Nephron progenitor cell (in vitro differentiated cells): Measurements from ENCODE around the gene CENPU.
"Not testable (repeated sequence)": the region's sequence is repeated elsewhere in the genome, so short reads cannot be mapped to it uniquely, and the experiment has no call there.

Experiments used
- DNase-seq: peaks from one replicate; pipeline ENCODE4 v3.0.0; 2021
- H3K27ac Mint-ChIP-seq: 2 replicates; pipeline ENCODE4 v1.8.0; 2021; ENCODE audit warnings: mild to moderate bottlenecking, moderate library complexity, mixed read lengths
- H3K27me3 Mint-ChIP-seq: 2 replicates; pipeline ENCODE4 v1.8.0; 2021; ENCODE audit warnings: mild to moderate bottlenecking, low read depth, mixed read lengths; ENCODE audit not compliant: poor library complexity
- H3K36me3 Mint-ChIP-seq: 2 replicates; pipeline ENCODE4 v1.8.0; 2021; ENCODE audit warnings: low read depth, mixed read lengths
- H3K4me1 Mint-ChIP-seq: 2 replicates; pipeline ENCODE4 v1.8.0; 2021; ENCODE audit warnings: mixed read lengths
- H3K4me3 Mint-ChIP-seq: 2 replicates; pipeline ENCODE4 v1.8.0; 2021; ENCODE audit warnings: mild to moderate bottlenecking, moderate library complexity, mixed read lengths
- H3K9me3 Mint-ChIP-seq: 2 replicates; pipeline ENCODE4 v1.8.0; 2021; ENCODE audit warnings: mild to moderate bottlenecking, moderate library complexity, mixed read lengths
- TF ChIP-seq, protein P1 (sequence below): fragments of 200-600 bp; sonication (generic); IDR thresholded peaks from 2 replicates; pipeline ENCODE4 v1.5.0; 2021; ENCODE audit warnings: antibody characterized with exemption

CENPU gene

DNA sequence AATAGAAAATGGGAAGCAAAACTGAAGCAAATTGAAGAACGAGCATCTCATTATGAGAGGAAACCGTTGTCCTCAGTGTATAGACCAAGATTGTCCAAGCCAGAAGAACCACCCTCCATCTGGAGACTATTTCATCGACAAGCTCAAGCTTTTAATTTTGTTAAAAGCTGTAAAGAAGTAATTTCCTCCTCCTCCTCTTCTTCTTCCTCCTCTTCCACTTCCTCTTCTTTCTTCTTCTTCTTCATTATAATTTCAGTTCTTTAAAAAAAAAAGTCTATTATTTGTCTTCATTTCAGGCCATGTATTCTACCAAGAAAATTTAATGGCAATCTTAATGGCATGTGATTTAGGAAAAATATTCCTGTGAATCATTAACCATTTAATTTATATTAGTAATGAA is 76.8 kb downstream of the CENPU start:
- TF ChIP-seq, protein P1, sequence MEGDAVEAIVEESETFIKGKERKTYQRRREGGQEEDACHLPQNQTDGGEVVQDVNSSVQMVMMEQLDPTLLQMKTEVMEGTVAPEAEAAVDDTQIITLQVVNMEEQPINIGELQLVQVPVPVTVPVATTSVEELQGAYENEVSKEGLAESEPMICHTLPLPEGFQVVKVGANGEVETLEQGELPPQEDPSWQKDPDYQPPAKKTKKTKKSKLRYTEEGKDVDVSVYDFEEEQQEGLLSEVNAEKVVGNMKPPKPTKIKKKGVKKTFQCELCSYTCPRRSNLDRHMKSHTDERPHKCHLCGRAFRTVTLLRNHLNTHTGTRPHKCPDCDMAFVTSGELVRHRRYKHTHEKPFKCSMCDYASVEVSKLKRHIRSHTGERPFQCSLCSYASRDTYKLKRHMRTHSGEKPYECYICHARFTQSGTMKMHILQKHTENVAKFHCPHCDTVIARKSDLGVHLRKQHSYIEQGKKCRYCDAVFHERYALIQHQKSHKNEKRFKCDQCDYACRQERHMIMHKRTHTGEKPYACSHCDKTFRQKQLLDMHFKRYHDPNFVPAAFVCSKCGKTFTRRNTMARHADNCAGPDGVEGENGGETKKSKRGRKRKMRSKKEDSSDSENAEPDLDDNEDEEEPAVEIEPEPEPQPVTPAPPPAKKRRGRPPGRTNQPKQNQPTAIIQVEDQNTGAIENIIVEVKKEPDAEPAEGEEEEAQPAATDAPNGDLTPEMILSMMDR, result no peak
- Mint-ChIP-seq H3K4me3 (no peak overlapping the region), H3K36me3 (peaks cover 38% of the 10 kb centered on the region), H3K9me3 (no peaks in the 10 kb centered on the region), H3K4me1 (peaks cover 2% of the 10 kb centered on the region), H3K27me3 (no peaks in the 10 kb centered on the region), H3K27ac (no peak overlapping the region)
- DNase-seq, result no peak

DNA sequence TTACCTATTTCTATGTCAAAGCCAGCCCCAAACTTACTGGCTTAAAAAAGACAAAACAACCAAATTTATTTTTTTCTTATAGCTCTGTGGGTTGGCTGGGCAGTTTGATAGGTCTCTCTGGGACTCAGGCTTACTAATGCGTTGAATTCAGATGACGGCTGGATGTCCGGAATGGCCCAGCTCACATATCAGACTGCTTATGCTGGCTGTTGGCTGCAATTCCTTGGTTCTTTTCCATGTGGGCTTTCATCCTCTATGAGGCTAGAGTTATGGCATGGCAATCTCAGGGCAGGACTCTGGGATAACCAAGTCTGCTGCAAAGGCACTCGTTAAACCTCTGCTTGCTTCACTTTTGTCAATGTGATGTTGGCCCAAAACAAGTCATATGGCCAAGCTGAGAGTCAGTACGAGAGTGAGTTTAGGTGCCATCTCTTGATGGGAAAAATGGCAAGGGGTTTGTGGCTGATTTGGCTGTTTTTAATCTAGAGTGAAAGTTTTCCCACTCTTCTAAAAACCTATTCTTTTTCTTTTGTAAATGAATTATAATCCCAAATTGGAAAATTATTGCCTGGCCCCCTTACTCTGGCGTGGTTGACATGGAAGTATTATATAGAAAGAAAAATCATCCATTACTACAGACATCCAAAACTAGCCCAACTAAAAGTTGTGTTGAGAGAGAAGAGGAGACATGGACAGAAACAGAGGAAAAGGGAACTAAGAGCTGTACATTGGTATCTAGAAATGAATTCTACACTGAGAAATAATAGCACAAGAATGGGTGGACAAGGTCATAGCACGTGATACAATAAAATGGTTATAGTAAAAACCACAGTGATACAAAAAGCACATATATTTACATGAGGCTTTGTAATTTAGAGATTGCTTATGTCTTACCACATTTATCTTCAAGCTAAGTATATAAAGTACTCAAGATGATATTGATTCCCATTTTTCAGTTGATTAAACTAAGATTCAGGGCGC is 77.7 kb downstream of the CENPU start:
- H3K27me3 Mint-ChIP-seq, result no peaks in the 10 kb centered on the region
- TF ChIP-seq, protein P1, result no peak
- peaks cover 38% of the 10 kb centered on the region for H3K36me3 Mint-ChIP-seq
- DNase-seq, result no peak
- no peak overlapping the region for H3K27ac Mint-ChIP-seq
- peaks cover 6% of the 10 kb centered on the region for H3K4me1 Mint-ChIP-seq
- H3K9me3 Mint-ChIP-seq, result no peaks in the 10 kb centered on the region
- no peak overlapping the region for H3K4me3 Mint-ChIP-seq

DNA sequence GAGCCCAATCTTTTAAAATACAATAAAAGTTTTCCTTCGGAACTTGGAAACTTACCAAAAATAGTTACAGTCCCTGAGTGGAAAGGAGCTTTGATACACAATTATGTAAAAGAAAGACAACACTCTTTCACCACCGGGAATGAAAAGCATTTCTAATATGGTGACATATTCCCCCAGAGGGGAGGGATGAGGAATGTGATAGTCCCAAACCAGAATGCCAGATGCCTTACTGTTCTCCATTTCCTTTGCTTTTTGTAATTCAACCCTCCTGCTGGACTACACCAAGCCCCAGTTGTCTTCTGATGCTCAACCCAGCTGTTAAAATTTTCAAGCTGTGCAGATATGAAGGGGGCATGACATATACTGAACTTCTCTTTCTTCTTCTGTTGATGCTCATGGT is 80.2 kb downstream of the CENPU start:
- H3K27ac Mint-ChIP-seq, result no peak overlapping the region
- DNase-seq, result no peak
- peaks cover 34% of the 10 kb centered on the region for H3K36me3 Mint-ChIP-seq
- H3K9me3 Mint-ChIP-seq, result no peaks in the 10 kb centered on the region
- TF ChIP-seq, protein P1, result no peak
- H3K4me1 Mint-ChIP-seq, result peaks cover 18% of the 10 kb centered on the region
- H3K27me3 Mint-ChIP-seq, result no peaks in the 10 kb centered on the region
- no peak overlapping the region for H3K4me3 Mint-ChIP-seq

DNA sequence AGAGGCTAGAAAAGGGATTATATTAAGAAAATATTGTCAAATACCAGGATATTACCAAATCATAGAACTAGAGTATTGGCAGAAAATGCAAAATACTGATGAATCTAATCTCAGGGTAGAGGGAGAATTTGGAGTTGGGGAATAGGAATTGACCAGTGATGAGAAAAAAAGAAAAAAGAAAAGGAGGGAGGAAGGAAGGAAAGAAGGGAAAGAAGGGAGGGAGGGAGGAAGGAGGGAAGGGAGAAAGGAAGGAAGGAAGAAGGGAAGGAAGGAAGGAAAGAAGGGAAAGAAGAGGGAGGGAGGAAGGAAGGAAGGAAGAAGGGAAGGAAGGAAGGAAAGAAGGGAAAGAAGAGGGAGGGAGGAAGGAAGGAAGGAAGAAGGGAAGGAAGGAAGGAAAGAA is 81.2 kb downstream of the CENPU start:
- H3K4me3 Mint-ChIP-seq, H3K27me3 Mint-ChIP-seq, H3K27ac Mint-ChIP-seq, DNase-seq, H3K9me3 Mint-ChIP-seq: not testable (repeated sequence)
- peaks cover 29% of the 10 kb centered on the region for H3K36me3 Mint-ChIP-seq
- H3K4me1 Mint-ChIP-seq, result peaks cover 26% of the 10 kb centered on the region

DNA sequence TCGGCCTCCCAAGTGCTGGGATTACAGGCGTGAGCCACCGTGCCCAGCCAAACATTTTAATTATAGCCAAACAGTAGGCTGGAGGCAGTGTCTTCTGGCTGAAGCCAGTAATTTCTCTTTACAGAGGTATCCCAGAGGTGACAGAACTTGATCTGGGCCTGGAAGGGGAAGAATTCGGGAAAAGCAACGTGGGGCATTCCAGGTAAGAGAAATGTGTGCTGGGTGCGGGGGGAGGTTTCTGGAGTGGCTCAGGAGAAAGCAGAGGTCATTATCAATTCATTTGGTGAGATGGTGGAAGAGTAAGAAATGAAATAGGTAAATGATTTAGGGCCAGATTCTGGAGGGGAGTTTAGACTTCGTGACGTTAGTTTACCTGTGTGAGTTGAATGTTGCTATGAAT is 82.0 kb downstream of the CENPU start:
- TF ChIP-seq, protein P1, result no peak
- no peak overlapping the region for H3K27ac Mint-ChIP-seq
- DNase-seq, result no peak
- peaks cover 21% of the 10 kb centered on the region for H3K36me3 Mint-ChIP-seq
- peaks cover 34% of the 10 kb centered on the region for H3K4me1 Mint-ChIP-seq
- H3K4me3 Mint-ChIP-seq, result no peak overlapping the region
- H3K27me3 Mint-ChIP-seq, result peaks cover 2% of the 10 kb centered on the region
- no peaks in the 10 kb centered on the region for H3K9me3 Mint-ChIP-seq

DNA sequence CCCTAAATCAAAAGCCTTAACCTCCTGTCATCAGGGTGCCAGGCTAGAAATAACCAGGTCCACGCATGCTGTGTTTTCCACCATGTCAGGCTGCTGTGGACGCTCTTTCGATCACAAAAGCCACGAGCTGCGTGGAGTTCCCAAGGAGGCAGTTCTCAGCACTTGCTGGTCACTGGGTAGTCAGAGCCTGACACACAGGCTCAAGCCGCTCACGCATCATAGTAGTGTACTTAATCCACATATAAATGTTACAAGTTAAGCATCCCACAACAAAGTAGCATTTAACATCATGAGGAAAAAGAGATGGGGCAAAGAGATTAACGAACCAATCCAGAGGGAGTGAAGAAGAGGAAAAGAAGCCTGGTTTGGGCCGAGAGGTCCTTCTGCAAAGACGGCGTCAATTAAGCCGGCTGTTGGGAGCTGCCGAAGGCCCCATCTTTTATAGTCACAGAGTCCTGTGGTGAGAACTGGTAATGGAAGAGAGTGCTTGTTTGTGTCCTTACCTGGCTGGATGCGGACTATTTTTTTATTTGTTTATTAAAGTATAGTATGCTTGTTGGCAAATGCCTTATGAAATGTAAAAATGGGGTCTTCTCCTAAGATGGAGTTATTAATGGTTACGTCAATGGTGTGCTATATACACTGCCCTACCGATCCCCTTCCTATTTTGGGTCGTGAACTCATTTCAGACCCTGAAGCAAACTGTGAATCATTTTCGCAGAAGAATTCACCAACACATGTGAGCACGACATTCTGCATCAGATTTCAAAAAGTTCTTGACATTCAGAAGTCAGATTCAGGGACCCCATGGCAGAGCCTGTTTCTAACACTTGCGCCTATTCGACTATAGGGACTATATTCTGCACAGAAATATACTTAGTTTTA is 83.7 kb downstream of the CENPU start:
- Mint-ChIP-seq H3K27ac (peak overlapping the region; percentile 98), H3K27me3 (peaks cover 5% of the 10 kb centered on the region), H3K4me3 (peak overlapping the region; percentile 92), H3K4me1 (peaks cover 49% of the 10 kb centered on the region), H3K36me3 (peaks cover 10% of the 10 kb centered on the region), H3K9me3 (no peaks in the 10 kb centered on the region)
- peak; percentile 24 for DNase-seq
- TF ChIP-seq, protein P1, result no peak
